ENCODE results near the gene ARRB2.

Gene ARRB2

DNA sequence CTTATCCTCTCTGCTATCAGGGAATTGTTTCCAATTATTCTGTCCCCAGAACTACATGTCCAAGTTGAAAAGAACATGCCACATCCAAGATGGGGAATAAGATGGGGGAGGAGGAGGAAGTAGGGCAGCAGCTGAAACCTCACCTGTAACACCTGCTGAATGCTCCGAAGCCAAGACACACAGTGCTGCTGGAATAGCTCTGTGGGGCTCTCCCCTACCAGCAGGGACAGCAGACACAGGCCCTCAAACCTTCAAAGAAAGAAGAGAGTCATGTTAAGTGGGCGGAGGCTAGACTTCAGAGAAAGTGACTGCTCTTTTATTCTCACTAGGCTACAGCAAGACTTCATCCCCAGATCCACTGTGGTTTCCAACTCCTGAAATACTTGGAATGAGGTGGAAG lies 19.7 kb upstream of the ARRB2 start:
- Histone ChIP-seq H3K36me3 (ENCODE audit: low read length) (peaks cover 16% of the 10 kb centered on the region; the same call in 1 of the 2 replicates), H3K9me3 (ENCODE audit: insufficient read depth, low read length) (no peaks in the 10 kb centered on the region), H3K4me3 (ENCODE audit: insufficient read depth, low read length, poor library complexity, severe bottlenecking) (no peak overlapping the region), H2AFZ (ENCODE audit: low read depth, low read length, severe bottlenecking) (no peak overlapping the region), H3F3A (ENCODE audit: insufficient read depth) (no peaks in the 10 kb centered on the region), H3K27ac (ENCODE audit: low read depth, low read length) (no peak overlapping the region), H3K4me2 (ENCODE audit: low read depth, low read length, poor library complexity, severe bottlenecking) (no peak overlapping the region), H3K27me3 (ENCODE audit: low read length) (no peaks in the 10 kb centered on the region), H3K9me2 (replicated peaks; ENCODE audit: insufficient read depth, low read length) (no peaks in the 10 kb centered on the region), H3K9ac (ENCODE audit: low read length) (no peak overlapping the region), H3K79me2 (ENCODE audit: insufficient read depth, low read length) (peaks cover 85% of the 10 kb centered on the region), H4K20me1 (ENCODE audit: low read depth, low read length) (peaks cover 4% of the 10 kb centered on the region; the same call in 1 of the 2 replicates)
- no peak for TF ChIP-seq EZH2phosphoT487 (conservative IDR thresholded peaks at IDR 0.05; ENCODE audit: low read length)
- TF ChIP-seq, protein P1, sequence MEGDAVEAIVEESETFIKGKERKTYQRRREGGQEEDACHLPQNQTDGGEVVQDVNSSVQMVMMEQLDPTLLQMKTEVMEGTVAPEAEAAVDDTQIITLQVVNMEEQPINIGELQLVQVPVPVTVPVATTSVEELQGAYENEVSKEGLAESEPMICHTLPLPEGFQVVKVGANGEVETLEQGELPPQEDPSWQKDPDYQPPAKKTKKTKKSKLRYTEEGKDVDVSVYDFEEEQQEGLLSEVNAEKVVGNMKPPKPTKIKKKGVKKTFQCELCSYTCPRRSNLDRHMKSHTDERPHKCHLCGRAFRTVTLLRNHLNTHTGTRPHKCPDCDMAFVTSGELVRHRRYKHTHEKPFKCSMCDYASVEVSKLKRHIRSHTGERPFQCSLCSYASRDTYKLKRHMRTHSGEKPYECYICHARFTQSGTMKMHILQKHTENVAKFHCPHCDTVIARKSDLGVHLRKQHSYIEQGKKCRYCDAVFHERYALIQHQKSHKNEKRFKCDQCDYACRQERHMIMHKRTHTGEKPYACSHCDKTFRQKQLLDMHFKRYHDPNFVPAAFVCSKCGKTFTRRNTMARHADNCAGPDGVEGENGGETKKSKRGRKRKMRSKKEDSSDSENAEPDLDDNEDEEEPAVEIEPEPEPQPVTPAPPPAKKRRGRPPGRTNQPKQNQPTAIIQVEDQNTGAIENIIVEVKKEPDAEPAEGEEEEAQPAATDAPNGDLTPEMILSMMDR (IDR thresholded peaks at IDR 0.05; ENCODE audit: insufficient read depth, low read length, poor library complexity, severe bottlenecking) = no peak

DNA sequence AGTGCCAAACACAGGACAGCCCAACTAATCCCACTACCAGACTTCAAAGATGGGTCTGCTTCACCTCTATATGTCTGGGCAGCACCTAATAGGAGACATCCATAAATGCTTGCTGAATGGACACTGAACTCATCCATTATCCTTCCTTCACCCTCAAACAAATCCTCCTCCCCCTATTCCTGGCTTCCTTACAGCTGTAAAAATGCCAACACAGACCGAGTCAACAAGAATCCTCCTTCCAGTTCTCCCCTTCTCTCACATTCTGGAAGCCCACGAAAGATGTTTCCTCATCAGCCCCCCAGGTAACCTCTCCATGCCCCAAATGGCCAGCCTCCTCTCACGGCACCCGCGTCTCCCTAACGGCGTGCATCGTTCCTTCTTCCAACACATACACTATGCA lies 18.7 kb upstream of the ARRB2 start:
- Histone ChIP-seq H4K20me1 (ENCODE audit: low read depth, low read length) (peaks cover 4% of the 10 kb centered on the region; the same call in 1 of the 2 replicates), H3K79me2 (ENCODE audit: insufficient read depth, low read length) (peaks cover 90% of the 10 kb centered on the region), H3K27me3 (ENCODE audit: low read length) (no peaks in the 10 kb centered on the region), H3K9me2 (replicated peaks; ENCODE audit: insufficient read depth, low read length) (no peaks in the 10 kb centered on the region), H3K9me3 (ENCODE audit: insufficient read depth, low read length) (no peaks in the 10 kb centered on the region), H3K27ac (ENCODE audit: low read depth, low read length) (no peak overlapping the region), H3K4me2 (ENCODE audit: low read depth, low read length, poor library complexity, severe bottlenecking) (no peak overlapping the region), H3K36me3 (ENCODE audit: low read length) (peaks cover 16% of the 10 kb centered on the region; the same call in 1 of the 2 replicates), H2AFZ (ENCODE audit: low read depth, low read length, severe bottlenecking) (no peak overlapping the region), H3K9ac (ENCODE audit: low read length) (no peak overlapping the region), H3F3A (ENCODE audit: insufficient read depth) (no peaks in the 10 kb centered on the region), H3K4me3 (ENCODE audit: insufficient read depth, low read length, poor library complexity, severe bottlenecking) (no peak overlapping the region)
- TF ChIP-seq EZH2phosphoT487 (conservative IDR thresholded peaks at IDR 0.05; ENCODE audit: low read length) = no peak
- TF ChIP-seq, protein P1 (IDR thresholded peaks at IDR 0.05; ENCODE audit: insufficient read depth, low read length, poor library complexity, severe bottlenecking) = no peak

DNA sequence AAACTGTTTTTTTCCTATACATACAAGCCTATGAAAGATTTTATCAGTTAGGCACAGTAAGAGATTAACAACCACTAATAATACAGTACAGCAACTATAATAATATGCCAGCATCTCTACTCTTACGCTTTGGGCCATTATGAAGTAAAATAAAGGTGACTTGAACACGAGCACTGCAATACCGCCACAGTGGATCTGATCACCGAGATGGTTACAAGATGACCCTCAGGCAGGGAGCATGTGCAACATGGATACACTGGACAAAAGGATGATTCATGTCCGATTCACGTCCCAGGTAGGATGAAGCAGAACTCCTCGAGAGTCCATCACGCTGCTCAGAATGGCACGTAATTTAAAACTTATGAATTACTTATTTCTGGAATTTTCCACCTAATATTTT lies 17.0 kb upstream of the ARRB2 start:
- no peaks in the 10 kb centered on the region for H3F3A ChIP-seq (ENCODE audit: insufficient read depth)
- no peak overlapping the region for H3K4me2 ChIP-seq (ENCODE audit: low read depth, low read length, poor library complexity, severe bottlenecking)
- H3K9ac ChIP-seq (ENCODE audit: low read length) = no peak overlapping the region
- no peak overlapping the region for H2AFZ ChIP-seq (ENCODE audit: low read depth, low read length, severe bottlenecking)
- H3K4me3 ChIP-seq (ENCODE audit: insufficient read depth, low read length, poor library complexity, severe bottlenecking) = no peak overlapping the region
- H4K20me1 ChIP-seq (ENCODE audit: low read depth, low read length) = peaks cover 4% of the 10 kb centered on the region; the same call in 1 of the 2 replicates
- no peaks in the 10 kb centered on the region for H3K9me3 ChIP-seq (ENCODE audit: insufficient read depth, low read length)
- H3K27me3 ChIP-seq (ENCODE audit: low read length) = no peaks in the 10 kb centered on the region
- 0 out of 2 replicates have a peak, but pooled peaks cover 8% of the 10 kb centered on the region for H3K36me3 ChIP-seq (ENCODE audit: low read length)
- TF ChIP-seq EZH2phosphoT487 (conservative IDR thresholded peaks at IDR 0.05; ENCODE audit: low read length) = no peak
- TF ChIP-seq, protein P1 (IDR thresholded peaks at IDR 0.05; ENCODE audit: insufficient read depth, low read length, poor library complexity, severe bottlenecking) = no peak
- peaks cover 92% of the 10 kb centered on the region for H3K79me2 ChIP-seq (ENCODE audit: insufficient read depth, low read length)
- no peak overlapping the region for H3K27ac ChIP-seq (ENCODE audit: low read depth, low read length)
- H3K9me2 ChIP-seq (replicated peaks; ENCODE audit: insufficient read depth, low read length) = no peaks in the 10 kb centered on the region
